ENCODE results near the gene PPP4R3A.
A peak's percentile ranks its signal among the peaks of the same experiment; 100 is the strongest.
"Not testable (repeated sequence)": the region's sequence is repeated elsewhere in the genome, so short reads cannot be mapped to it uniquely, and the experiment has no call there.

PPP4R3A gene

GRCh38 chr14:91439345-91439744 is 70.8 kb downstream of the PPP4R3A start:
- DNase-seq, result no peak

GRCh38 chr14:91438845-91439244 is 71.3 kb downstream of the PPP4R3A start:
- no peak for DNase-seq

GRCh38 chr14:91436266-91436665 is 73.8 kb downstream of the PPP4R3A start:
- DNase-seq, result not testable (repeated sequence)

GRCh38 chr14:91429385-91429784 is 80.7 kb downstream of the PPP4R3A start:
- no peak for DNase-seq

- DNase-seq, result not testable (repeated sequence)
Observed at GRCh38 chr14:91428931-91429330, 81.2 kb downstream of the PPP4R3A start.

- DNase-seq, result not testable (repeated sequence)
Observed at GRCh38 chr14:91425531-91425944, 84.6 kb downstream of the PPP4R3A start.

- DNase-seq, result no peak
Observed at GRCh38 chr14:91424813-91425530, 85.1 kb downstream of the PPP4R3A start.

- no peak for DNase-seq
Observed at GRCh38 chr14:91420686-91421085, 89.4 kb downstream of the PPP4R3A start.

- no peak for DNase-seq
Observed at GRCh38 chr14:91419451-91419850, 90.7 kb downstream of the PPP4R3A start.

- DNase-seq, result no peak
Observed at GRCh38 chr14:91419044-91419397, 91.1 kb downstream of the PPP4R3A start.

GRCh38 chr14:91418387-91419043 is 91.6 kb downstream of the PPP4R3A start:
- DNase-seq, result peak in 46 of 58 donors; percentile 6 to 71 (median 39)

- peak in 12 of 58 donors; percentile 7 to 59 (median 28) for DNase-seq
Observed at GRCh38 chr14:91417983-91418386, 92.1 kb downstream of the PPP4R3A start.

- DNase-seq, result peak in 18 of 58 donors; percentile 19 to 59 (median 32)
Observed at GRCh38 chr14:91417120-91417982, 92.8 kb downstream of the PPP4R3A start, which contains the start of gene CCDC88C. Gene CCDC88C, minus strand, starts transcription at chr14:91417820. Its CDS starts 130 bp downstream, at chr14:91417690.

- DNase-seq, result no peak
Observed at GRCh38 chr14:91416744-91417119, 93.4 kb downstream of the PPP4R3A start.

- DNase-seq, result no peak
Observed at GRCh38 chr14:91415794-91416743, 94.0 kb downstream of the PPP4R3A start.

GRCh38 chr14:91414475-91414833 is 95.7 kb downstream of the PPP4R3A start:
- no peak for DNase-seq

GRCh38 chr14:91413547-91414474 is 96.3 kb downstream of the PPP4R3A start:
- no peak for DNase-seq

GRCh38 chr14:91412939-91413338 is 97.2 kb downstream of the PPP4R3A start:
- DNase-seq, result no peak

- DNase-seq, result no peak
Observed at GRCh38 chr14:91410771-91411536, 99.2 kb downstream of the PPP4R3A start.

All from anterior cingulate cortex (tissue), 58 donors.